Measurements from ENCODE around the gene EVX1.

Gene EVX1

DNA sequence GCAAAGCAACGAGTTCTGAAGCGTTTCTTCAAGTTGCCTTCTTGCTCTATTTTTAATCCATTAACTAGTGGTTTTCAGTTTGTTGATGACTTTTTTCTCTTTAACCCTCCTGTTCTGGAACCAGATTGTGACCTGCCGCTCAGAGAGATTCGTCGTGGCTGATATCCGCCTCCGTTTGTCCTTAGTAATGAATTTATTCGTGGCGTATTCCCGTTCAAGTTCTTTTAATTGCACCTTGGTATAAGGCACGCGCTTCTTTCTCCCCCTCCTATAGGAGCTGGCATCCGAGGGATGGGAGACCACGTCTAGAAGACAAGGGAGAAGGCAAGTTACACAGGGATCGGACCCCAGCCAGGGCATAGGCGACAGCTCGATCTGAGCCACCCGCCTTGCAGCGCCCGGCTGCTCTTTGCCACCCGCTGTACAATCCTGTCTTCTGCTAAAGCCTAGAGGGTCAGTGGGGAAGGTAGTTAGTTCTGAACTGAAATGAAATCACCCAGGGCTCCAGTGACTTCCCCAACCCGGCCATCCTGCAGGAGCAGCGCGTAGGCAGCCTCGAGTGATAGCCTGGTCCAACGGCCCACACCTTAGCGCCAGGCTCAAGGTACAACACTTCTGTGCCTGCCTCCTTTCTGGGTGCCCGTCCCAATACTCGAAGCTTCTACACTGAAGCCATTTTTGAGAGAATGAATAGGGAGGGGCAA, 44.3 kb upstream of the EVX1 start:
- no peak for DNase-seq
- POLR2A ChIA-PET, result no interaction called here
- Histone ChIP-seq H3K4me1 (ENCODE audit: control extremely low read depth in 1 of 4, control insufficient read depth in 4 of 4, insufficient read depth in 4 of 4, low read length in 3 of 4) (peaks cover 0 to 36% (median 29%) of the 10 kb centered on the region in 4 experiments), H3K27me3 (replicated peaks in 2 of 5; ENCODE audit: control insufficient read depth in 4 of 5, insufficient read depth in 5 of 5, low read length in 4 of 5) (peaks cover 42 to 99% (median 71%) of the 10 kb centered on the region in 5 experiments), H3K36me3 (ENCODE audit: control insufficient read depth in 4 of 4, insufficient read depth in 4 of 4, low read length in 3 of 4) (no peaks in the 10 kb centered on the region), H3K27ac (ENCODE audit: insufficient read depth in 1 of 2, low read depth in 1 of 2, low read length in 2 of 2, poor library complexity in 1 of 2, severe bottlenecking in 2 of 2) (no peak overlapping the region), H3K4me3 (ENCODE audit: control insufficient read depth in 1 of 7, extremely low read depth in 1 of 7, insufficient read depth in 4 of 7, low read depth in 2 of 7, low read length in 6 of 7) (no peak overlapping the region), H3K9me3 (ENCODE audit: control extremely low read depth in 1 of 5, control insufficient read depth in 4 of 5, insufficient read depth in 2 of 5, low read depth in 1 of 5, low read length in 4 of 5) (no peaks in the 10 kb centered on the region)
- CTCF ChIA-PET, result interaction anchor here (0.7 to 2.1 kb wide), 7 partner anchors 10 to 821 kb away, joined by 3 to 10 read pairs (median 3); no protein-coding TSS in a partner anchor
- 8% methylated on average over 22 of the region's 29 CpGs for WGBS (ENCODE audit: insufficient coverage)

DNA sequence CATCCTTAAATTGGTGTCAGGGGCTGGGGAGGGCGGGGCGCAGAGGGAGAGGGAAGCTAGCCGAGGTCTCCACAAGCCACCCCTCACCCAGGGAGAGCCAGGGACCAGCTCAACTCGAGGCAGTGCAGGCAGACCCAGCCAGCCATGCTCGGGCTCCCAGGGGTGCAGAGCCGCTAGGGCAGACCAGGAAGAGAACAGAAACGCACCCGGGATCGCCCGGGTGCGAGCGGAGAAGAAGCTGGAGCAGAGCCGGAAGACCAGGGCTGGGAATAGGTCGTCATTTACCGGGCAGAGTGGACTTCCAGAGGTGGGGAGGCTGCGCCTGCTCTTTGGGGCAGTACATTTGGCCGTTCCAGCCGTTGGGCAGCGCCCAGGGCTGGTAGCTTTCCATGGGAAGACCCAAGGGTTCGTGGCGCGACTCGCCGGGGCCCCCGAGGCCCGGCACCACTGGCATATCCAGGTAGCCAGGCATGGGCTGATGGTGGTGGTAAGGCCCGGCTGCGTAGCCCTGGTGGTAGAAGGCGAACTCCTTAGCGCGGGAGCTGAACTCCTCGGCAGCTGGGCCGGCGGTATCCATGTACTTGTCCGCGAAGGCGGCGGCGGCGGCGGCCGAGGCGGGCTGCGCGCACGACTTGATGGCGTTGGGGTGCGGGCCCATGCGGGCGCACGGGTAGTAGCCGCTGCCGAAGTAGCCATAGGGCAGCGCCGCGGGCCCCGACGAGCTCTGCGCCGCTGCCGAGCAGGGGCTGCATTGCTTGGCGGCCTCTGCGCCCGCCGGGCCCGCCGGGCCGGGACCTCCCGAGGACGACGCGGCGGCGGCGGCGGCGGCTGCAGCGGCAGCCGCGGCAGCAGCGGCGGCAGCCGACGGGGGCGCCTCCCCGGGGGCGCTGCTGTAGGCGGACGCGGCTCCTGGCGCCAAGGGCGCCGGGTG, 43.5 kb upstream of the EVX1 start:
- WGBS (ENCODE audit: insufficient coverage), result 1% methylated on average over 84 of the region's 93 CpGs
- no peak overlapping the region for H3K27ac ChIP-seq (ENCODE audit: insufficient read depth in 1 of 2, low read depth in 1 of 2, low read length in 2 of 2, poor library complexity in 1 of 2, severe bottlenecking in 2 of 2)
- no peaks in the 10 kb centered on the region for H3K36me3 ChIP-seq (ENCODE audit: control insufficient read depth in 4 of 4, insufficient read depth in 4 of 4, low read length in 3 of 4)
- H3K27me3 ChIP-seq (replicated peaks in 2 of 5; ENCODE audit: control insufficient read depth in 4 of 5, insufficient read depth in 5 of 5, low read length in 4 of 5), result peaks cover 35 to 99% (median 71%) of the 10 kb centered on the region in 5 experiments
- H3K4me1 ChIP-seq (ENCODE audit: control extremely low read depth in 1 of 4, control insufficient read depth in 4 of 4, insufficient read depth in 4 of 4, low read length in 3 of 4), result peaks cover 0 to 31% (median 29%) of the 10 kb centered on the region in 4 experiments
- no peaks in the 10 kb centered on the region for H3K9me3 ChIP-seq (ENCODE audit: control extremely low read depth in 1 of 5, control insufficient read depth in 4 of 5, insufficient read depth in 2 of 5, low read depth in 1 of 5, low read length in 4 of 5)
- H3K4me3 ChIP-seq (ENCODE audit: control insufficient read depth in 1 of 7, extremely low read depth in 1 of 7, insufficient read depth in 4 of 7, low read depth in 2 of 7, low read length in 6 of 7), result peak overlapping the region in 1 of 7 experiments; percentile 36
- ChIA-PET POLR2A (no interaction called here), CTCF (interaction anchor here (0.7 to 2.1 kb wide), 10 partner anchors 9 to 821 kb away, joined by 3 to 10 read pairs (median 3); no protein-coding TSS in a partner anchor)
- peak in 1 of 3 donors; percentile 53 for DNase-seq

DNA sequence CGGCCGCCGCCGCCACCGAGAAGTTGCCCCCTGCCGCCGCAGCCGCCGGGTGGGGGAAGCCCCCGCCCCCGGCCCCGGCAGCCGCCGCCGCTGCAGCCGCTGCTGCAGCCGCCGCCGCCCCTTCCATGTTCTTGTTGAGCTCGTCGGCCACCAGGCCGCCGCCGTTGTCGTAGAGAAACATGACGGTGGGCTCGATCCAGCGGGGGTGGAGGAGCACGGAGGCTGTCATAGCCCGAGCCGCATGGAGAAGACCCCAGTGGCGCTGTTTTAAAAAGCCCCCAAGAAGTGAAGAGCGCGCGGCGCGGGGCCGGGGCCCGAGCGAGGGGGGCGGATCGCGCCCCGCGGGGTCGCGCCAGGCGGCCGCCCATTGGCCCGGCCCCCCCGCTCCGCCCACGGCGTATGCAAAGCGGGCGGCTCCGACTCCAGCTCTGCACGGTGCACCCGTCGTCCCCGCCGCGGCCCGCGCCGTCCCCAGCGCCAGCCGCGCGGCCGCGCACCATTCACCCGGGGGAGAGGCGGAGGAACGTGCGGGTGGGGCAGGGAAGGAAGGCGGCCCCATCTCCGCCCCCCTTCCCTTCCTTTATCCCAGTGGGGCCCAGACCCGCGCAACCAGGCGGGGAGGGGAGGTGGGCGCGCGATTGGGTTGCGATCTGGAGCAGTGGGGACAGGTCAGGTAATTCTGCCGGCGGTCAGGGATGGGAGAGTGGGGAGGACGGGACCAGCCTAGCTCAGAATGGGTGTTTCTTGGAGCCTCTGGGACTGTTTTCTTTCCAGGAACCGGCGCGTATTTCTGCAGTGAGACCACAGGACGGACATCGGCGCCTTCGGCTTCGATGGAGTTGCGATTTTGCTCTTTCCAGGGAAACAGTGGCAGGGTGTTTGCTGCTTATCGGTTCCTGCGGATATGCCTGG, 42.5 kb upstream of the EVX1 start, which contains the start of gene HOXA13:
Gene HOXA13 (minus strand): TSS at position 243 of the 912 bp plus-strand sequence. CDS start 14 bp downstream, at position 229.
- Histone ChIP-seq H3K4me1 (ENCODE audit: control extremely low read depth in 1 of 4, control insufficient read depth in 4 of 4, insufficient read depth in 4 of 4, low read length in 3 of 4) (peaks cover 0 to 35% (median 33%) of the 10 kb centered on the region in 4 experiments), H3K27ac (ENCODE audit: insufficient read depth in 1 of 2, low read depth in 1 of 2, low read length in 2 of 2, poor library complexity in 1 of 2, severe bottlenecking in 2 of 2) (no peak within 1 kb of the TSS), H3K36me3 (ENCODE audit: control insufficient read depth in 4 of 4, insufficient read depth in 4 of 4, low read length in 3 of 4) (no peaks in the 10 kb centered on the region), H3K9me3 (ENCODE audit: control extremely low read depth in 1 of 5, control insufficient read depth in 4 of 5, insufficient read depth in 2 of 5, low read depth in 1 of 5, low read length in 4 of 5) (no peaks in the 10 kb centered on the region), H3K4me3 (ENCODE audit: control insufficient read depth in 1 of 7, extremely low read depth in 1 of 7, insufficient read depth in 4 of 7, low read depth in 2 of 7, low read length in 6 of 7) (peak within 1 kb of the TSS in 5 of 7 experiments; percentile 13 to 59 (median 37)), H3K27me3 (replicated peaks in 2 of 5; ENCODE audit: control insufficient read depth in 4 of 5, insufficient read depth in 5 of 5, low read length in 4 of 5) (peaks cover 27 to 99% (median 71%) of the 10 kb centered on the region in 5 experiments)
- 1% methylated on average over 73 of the region's 99 CpGs for WGBS (ENCODE audit: insufficient coverage)
- ChIA-PET POLR2A (interaction anchor here (0.9 kb wide), 1 partner anchor 574 kb away, joined by 3 read pairs; no protein-coding TSS in a partner anchor), CTCF (interaction anchor here (0.7 to 2.1 kb wide), 7 partner anchors 8 to 820 kb away, joined by 3 to 10 read pairs (median 4); no protein-coding TSS in a partner anchor)
- peak in 1 of 3 donors; percentile 50 for DNase-seq

DNA sequence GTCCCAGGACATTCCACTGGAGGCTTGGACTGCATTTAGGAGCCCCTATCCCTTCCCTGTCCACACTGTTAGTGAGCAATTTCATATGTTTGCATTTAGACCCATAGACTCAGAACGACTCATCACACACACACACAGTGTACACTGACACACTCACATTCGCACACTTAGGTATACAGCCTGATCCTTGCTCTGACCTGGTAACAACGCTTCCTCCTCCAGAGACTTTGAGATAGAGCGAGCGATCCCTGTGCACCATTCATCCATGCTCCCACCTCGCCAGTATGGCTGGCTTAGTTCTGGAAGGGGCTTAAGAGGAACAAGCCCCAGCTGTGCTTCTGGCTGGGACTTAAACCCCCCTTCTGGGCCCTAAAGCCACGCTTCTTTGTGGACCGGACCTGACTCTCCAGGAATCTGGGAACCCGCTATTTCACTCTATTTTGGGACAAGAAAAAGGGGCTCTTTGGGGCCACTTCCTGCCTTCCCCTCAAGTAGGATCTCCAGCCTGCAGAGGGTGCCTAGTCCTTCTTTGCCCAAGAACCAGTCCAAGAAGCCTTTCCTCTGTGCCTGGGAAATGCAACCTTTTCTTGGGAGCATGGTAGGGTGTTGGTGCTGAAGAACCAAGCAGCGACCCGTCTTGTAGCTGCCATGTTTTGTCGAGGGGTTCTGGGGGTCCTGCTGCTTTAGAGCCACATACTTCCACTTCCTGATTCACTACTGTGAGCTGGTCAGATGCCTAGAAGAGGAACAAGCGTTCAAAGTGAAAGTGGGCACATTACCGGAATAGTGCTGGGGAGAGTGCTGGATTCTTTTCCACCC, 41.6 kb upstream of the EVX1 start:
- 3% methylated on average over 9 of the region's 14 CpGs for whole genome bisulfite sequencing (ENCODE audit: insufficient coverage)
- peak overlapping the region in 4 of 7 experiments; percentile 37 to 59 (median 46) for H3K4me3 ChIP-seq (ENCODE audit: control insufficient read depth in 1 of 7, extremely low read depth in 1 of 7, insufficient read depth in 4 of 7, low read depth in 2 of 7, low read length in 6 of 7)
- H3K27me3 ChIP-seq (replicated peaks in 2 of 5; ENCODE audit: control insufficient read depth in 4 of 5, insufficient read depth in 5 of 5, low read length in 4 of 5), result peaks cover 25 to 99% (median 73%) of the 10 kb centered on the region in 5 experiments
- H3K27ac ChIP-seq (ENCODE audit: insufficient read depth in 1 of 2, low read depth in 1 of 2, low read length in 2 of 2, poor library complexity in 1 of 2, severe bottlenecking in 2 of 2), result no peak overlapping the region
- H3K4me1 ChIP-seq (ENCODE audit: control extremely low read depth in 1 of 4, control insufficient read depth in 4 of 4, insufficient read depth in 4 of 4, low read length in 3 of 4), result peaks cover 0 to 39% (median 36%) of the 10 kb centered on the region in 4 experiments
- DNase-seq, result peak; percentile 53 to 71 (median 69)
- ChIA-PET CTCF (interaction anchor here (0.6 to 1.4 kb wide), 2 partner anchors 10 to 573 kb away, joined by 3 to 4 read pairs; no protein-coding TSS in a partner anchor), POLR2A (interaction anchor here (0.6 to 0.9 kb wide), 2 partner anchors 10 to 574 kb away, joined by 3 read pairs; no protein-coding TSS in a partner anchor)
- H3K36me3 ChIP-seq (ENCODE audit: control insufficient read depth in 4 of 4, insufficient read depth in 4 of 4, low read length in 3 of 4), result no peaks in the 10 kb centered on the region
- no peaks in the 10 kb centered on the region for H3K9me3 ChIP-seq (ENCODE audit: control extremely low read depth in 1 of 5, control insufficient read depth in 4 of 5, insufficient read depth in 2 of 5, low read depth in 1 of 5, low read length in 4 of 5)

DNA sequence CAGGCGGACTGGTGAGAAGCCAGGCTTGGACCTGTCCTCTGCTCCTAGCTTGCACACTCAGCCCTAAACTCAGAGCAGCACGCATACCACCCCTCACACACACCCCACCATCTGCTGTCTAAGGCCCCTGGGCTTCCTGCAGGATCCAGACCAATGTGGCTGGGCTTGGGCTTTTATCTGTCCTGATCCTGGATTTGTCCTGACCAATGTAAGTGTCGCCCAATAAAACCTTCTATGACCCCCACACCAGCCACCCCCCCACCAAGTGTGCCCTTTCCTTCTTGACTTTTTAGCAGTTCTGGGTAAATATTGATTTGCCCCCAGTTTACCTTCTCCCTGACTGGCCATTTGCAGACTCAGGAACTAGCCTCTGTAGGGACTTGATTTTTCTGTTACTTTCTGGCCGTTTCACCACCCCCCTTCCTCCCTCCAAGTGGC, 41.0 kb upstream of the EVX1 start:
- 3% methylated on average over 3 of the region's 4 CpGs for whole genome bisulfite sequencing (ENCODE audit: insufficient coverage)
- Histone ChIP-seq H3K9me3 (ENCODE audit: control extremely low read depth in 1 of 5, control insufficient read depth in 4 of 5, insufficient read depth in 2 of 5, low read depth in 1 of 5, low read length in 4 of 5) (no peaks in the 10 kb centered on the region), H3K27ac (ENCODE audit: insufficient read depth in 1 of 2, low read depth in 1 of 2, low read length in 2 of 2, poor library complexity in 1 of 2, severe bottlenecking in 2 of 2) (no peak overlapping the region), H3K4me3 (ENCODE audit: control insufficient read depth in 1 of 7, extremely low read depth in 1 of 7, insufficient read depth in 4 of 7, low read depth in 2 of 7, low read length in 6 of 7) (peak overlapping the region in 3 of 7 experiments; percentile 4 to 41 (median 39)), H3K27me3 (replicated peaks in 2 of 5; ENCODE audit: control insufficient read depth in 4 of 5, insufficient read depth in 5 of 5, low read length in 4 of 5) (peaks cover 28 to 99% (median 76%) of the 10 kb centered on the region in 5 experiments), H3K4me1 (ENCODE audit: control extremely low read depth in 1 of 4, control insufficient read depth in 4 of 4, insufficient read depth in 4 of 4, low read length in 3 of 4) (peaks cover 0 to 39% (median 36%) of the 10 kb centered on the region in 4 experiments), H3K36me3 (ENCODE audit: control insufficient read depth in 4 of 4, insufficient read depth in 4 of 4, low read length in 3 of 4) (no peaks in the 10 kb centered on the region)
- POLR2A ChIA-PET, result interaction anchor here (0.6 kb wide), 1 partner anchor 9 kb away, joined by 3 read pairs; no protein-coding TSS in a partner anchor
- no peak for DNase-seq
- CTCF ChIA-PET, result interaction anchor here (1.0 to 1.6 kb wide), 3 partner anchors 9 to 15 kb away, joined by 3 to 4 read pairs (median 3); no protein-coding TSS in a partner anchor
